DMS153 treated with DMSO at 0.1 percent for 48 hours (cell line): ENCODE results near the gene CAB39.

Experiments
- DNase-seq: peaks from one replicate; lab custom pipeline; 2025; ENCODE audit not compliant: unreplicated experiment; lab: John Stamatoyannopoulos, UW

CAB39 gene

GRCh38 chr2:230779607-230780006, 67.0 kb downstream of the CAB39 start:
- no peak for DNase-seq

- no peak for DNase-seq
Measured at GRCh38 chr2:230781130-230781797, 68.6 kb downstream of the CAB39 start.

- DNase-seq = no peak
Measured at GRCh38 chr2:230783101-230783500, 70.5 kb downstream of the CAB39 start.

GRCh38 chr2:230784795-230785194, 72.2 kb downstream of the CAB39 start:
- no peak for DNase-seq

GRCh38 chr2:230785346-230785745, 72.7 kb downstream of the CAB39 start:
- no peak for DNase-seq

- DNase-seq = no peak
Measured at GRCh38 chr2:230787101-230787500, 74.5 kb downstream of the CAB39 start.

GRCh38 chr2:230788554-230789175, 76.0 kb downstream of the CAB39 start:
- no peak for DNase-seq

- no peak for DNase-seq
Measured at GRCh38 chr2:230790981-230791380, 78.3 kb downstream of the CAB39 start.

- no peak for DNase-seq
Measured at GRCh38 chr2:230793572-230794359, 81.1 kb downstream of the CAB39 start.

- no peak for DNase-seq
Measured at GRCh38 chr2:230794497-230794896, 81.9 kb downstream of the CAB39 start.

- DNase-seq = no peak
Measured at GRCh38 chr2:230795856-230796255, 83.2 kb downstream of the CAB39 start.

- DNase-seq = no peak
Measured at GRCh38 chr2:230796280-230796862, 83.7 kb downstream of the CAB39 start.

- DNase-seq = no peak
Measured at GRCh38 chr2:230797515-230798495, 85.2 kb downstream of the CAB39 start.

- peak; percentile 7 for DNase-seq
Measured at GRCh38 chr2:230798769-230799399, 86.2 kb downstream of the CAB39 start.

- no peak for DNase-seq
Measured at GRCh38 chr2:230805353-230806017, 92.8 kb downstream of the CAB39 start.

- no peak for DNase-seq
Measured at GRCh38 chr2:230807729-230808128, 95.1 kb downstream of the CAB39 start.

GRCh38 chr2:230809015-230809414, 96.4 kb downstream of the CAB39 start:
- DNase-seq = no peak

GRCh38 chr2:230809677-230810251, 97.1 kb downstream of the CAB39 start:
- DNase-seq = no peak

- DNase-seq = no peak
Measured at GRCh38 chr2:230811508-230811907, 98.9 kb downstream of the CAB39 start.
